HG02884 (cell line): Measurements from ENCODE around the gene CTNNAL1.
"Not testable (repeated sequence)": the region's sequence is repeated elsewhere in the genome, so short reads cannot be mapped to it uniquely, and the experiment has no call there.

ENCODE experiments used
- ATAC-seq: cut with Tn5 transposase; IDR thresholded peaks from one replicate; pipeline ENCODE4 v1.9.1; 2021; ENCODE audit warnings: mild to moderate bottlenecking, moderate library complexity; ENCODE audit not compliant: unreplicated experiment

Gene CTNNAL1

DNA sequence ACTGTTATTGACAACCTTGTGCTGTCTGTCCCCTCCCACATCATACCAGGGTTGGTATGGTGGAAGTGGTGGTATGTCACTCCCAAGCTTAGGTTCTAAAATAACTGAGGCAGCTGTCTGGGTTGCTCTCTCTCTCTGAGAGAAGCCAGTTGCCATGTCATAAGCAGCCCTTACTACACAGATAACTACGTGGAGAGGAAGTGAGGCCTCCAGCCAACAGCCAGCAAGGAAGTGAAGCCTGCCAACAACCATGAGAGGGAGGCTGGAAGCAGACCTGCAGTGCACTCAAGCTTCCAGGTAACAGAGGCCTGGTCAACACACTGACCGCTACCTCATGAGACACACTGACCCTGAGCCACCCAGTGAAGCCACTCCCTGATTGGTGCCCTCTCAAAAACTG, 18.6 kb downstream of the CTNNAL1 start:
- peak; percentile 92 for ATAC-seq

DNA sequence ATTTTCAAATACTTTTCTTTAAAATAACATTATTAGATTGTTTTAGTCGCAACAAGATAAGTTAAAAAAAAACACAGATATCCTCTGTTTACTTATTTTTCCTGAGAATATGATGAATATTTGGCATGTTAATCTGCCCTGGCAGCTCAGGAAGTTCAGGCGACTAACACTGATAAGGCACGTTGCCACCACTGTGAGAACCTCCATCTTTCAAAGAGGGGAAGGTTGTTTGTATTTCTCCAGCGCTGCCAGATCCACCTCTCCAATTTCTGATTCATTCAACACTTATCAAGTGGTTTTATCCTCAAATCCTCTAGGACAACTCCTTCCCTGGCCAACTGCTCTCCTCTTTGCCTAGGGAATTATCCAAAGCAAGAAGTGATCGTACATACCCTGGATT, 21.8 kb downstream of the CTNNAL1 start:
- no peak for ATAC-seq

DNA sequence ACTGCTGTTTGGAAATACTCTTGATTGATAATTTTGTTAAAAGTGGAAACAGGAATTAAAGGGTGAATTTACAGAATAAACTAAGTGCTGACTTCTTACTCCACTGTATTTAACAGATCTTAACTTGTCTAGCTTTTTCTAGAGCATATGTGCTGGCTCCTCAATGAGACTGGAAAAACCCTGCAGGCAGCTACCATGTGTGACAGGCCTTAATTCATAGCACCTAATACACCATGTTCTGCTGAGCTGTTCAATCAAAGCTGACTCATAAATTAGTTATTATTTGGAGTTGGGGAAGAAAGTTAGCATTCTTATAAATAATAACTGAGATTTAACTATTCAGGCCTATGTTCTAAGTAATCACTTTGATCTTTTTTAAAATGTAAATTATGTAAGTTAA, 29.4 kb downstream of the CTNNAL1 start:
- ATAC-seq, result no peak

DNA sequence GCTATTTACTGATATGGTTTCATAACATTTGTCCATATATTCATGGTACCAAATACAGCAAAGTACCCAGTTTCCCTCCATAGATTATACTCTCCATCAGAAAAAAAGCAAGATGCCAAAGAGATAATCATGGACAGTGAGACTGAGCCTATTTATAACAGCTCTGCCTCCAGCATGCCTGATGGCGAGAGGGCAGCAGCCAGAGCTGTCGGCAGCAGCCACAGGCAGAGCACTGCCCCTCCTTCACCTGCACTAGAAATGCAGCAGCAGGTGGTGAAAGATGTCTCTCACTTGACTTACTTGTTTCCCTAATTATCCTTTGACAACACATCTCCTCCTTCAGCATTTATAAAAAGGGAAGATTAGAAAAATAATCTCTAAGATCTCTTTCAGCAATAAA, 32.4 kb downstream of the CTNNAL1 start:
- no peak for ATAC-seq

DNA sequence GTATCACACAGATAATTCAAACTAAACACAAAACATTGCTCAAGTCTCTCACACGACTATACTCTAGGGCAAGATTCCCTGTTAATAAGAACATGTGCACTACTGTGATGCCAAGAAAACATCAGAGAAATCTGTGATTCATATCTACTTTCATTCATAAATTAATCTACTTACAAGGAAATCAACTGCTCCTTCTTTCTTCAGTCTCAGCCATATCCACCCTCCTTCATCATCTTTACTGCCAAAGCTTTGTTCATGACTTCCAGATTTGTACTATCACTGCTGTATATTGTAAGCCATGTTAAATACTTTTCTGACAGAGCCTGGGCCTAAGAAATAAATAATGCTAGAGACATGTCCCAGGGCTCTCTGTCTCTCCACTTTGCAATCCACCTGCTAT, 35.1 kb downstream of the CTNNAL1 start:
- no peak for ATAC-seq

DNA sequence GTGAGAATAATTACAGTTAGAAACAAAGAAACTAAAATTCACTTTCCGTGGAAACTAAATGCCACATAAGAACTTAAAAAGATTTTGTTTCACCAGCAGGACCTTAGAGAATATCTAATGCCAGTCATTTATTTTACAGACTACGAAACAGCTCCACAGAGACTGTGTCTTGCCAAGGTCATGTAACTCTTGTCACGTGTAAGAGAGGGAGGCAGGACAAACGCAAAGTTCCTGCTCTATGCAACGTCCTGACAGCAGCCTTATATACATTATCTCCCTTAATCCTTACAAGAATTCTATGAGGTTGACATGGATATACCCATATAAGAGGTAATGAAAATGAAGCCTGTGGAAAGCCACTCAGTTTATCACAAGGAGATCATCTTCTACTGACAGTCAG, 39.4 kb downstream of the CTNNAL1 start:
- no peak for ATAC-seq

DNA sequence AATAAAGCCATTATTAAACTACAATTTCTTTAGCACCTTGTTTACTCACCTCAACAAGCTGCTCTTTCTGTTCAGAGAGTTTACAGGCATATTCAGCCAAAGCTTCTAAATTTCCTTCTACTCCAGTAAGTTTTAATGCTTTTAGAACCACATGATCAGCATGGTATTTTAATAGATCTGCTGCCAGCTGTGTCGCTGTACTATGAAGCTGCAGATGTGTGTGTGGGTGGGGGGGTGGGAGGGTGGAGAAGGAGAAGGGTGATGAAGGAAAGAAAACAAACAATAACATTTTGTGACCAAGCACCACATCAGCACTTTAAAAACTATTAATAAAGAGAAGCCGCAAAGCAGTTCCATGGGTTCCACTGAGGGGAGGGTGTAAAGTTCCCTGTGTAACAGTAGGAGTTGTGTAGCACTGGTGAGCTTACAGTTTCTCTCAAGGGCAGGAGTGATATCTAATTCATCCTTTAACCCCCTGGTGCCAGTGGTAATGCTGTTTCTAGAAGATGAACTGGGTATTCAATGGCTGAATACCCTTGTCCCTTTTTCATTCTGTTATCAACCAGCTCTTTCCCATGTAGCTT, 40.6 kb downstream of the CTNNAL1 start:
- no peak for ATAC-seq

DNA sequence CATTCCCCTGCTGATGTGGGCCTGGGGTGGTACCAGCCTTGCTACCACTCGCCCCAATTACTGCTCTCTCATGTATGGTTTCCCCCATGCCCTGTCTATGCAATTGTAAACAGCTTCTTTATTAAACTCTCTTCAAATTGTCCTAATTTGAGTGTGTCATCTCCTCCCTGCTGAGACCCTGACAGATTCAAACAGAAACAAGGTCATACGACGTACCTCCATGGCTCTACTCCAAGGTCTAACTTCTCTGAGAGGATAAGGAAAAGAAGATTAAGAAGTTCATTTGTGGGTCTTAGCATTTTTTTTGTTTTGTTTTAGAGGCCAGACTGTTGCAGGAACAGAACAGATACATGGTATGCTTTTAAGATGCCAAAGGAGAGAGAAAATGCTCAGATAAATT, 41.1 kb downstream of the CTNNAL1 start:
- no peak for ATAC-seq

DNA sequence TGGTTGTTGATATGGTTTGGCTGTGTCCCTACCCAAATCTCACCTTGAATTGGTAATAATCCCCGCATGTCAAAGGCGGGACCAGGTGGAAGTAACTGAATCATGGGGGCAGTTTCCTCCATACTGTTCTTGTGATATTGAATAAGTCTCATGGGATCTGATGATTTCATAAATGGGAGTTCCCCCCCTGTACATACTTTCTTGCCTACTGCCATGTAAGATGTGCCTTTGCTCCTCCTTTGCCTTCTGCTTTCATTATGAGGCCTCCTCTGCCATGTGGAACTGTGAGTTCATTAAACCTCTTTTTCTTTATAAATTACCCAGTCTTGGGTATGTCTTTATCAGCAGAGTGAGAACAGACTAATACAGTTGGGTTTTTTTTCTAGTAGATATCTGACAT, 41.9 kb downstream of the CTNNAL1 start:
- ATAC-seq, result not testable (repeated sequence)

DNA sequence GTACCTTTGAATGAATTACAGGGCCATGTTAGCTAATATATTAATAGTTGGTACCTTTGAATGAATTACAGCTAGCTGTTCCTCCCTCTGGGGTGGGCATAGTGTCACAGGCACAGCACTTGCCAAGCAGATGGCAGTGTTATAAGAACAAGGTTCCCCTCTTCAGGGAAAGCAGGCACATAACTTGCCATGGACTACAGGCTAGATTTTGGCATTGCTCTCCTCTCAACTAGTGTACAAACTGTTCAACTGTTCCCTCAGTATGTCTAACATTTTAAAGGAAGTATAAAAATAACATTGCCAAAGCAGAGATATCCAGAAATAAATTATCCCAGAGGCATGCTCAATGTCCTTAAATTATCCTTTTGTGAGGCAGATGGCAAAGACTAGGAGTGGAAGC, 45.4 kb downstream of the CTNNAL1 start:
- no peak for ATAC-seq

DNA sequence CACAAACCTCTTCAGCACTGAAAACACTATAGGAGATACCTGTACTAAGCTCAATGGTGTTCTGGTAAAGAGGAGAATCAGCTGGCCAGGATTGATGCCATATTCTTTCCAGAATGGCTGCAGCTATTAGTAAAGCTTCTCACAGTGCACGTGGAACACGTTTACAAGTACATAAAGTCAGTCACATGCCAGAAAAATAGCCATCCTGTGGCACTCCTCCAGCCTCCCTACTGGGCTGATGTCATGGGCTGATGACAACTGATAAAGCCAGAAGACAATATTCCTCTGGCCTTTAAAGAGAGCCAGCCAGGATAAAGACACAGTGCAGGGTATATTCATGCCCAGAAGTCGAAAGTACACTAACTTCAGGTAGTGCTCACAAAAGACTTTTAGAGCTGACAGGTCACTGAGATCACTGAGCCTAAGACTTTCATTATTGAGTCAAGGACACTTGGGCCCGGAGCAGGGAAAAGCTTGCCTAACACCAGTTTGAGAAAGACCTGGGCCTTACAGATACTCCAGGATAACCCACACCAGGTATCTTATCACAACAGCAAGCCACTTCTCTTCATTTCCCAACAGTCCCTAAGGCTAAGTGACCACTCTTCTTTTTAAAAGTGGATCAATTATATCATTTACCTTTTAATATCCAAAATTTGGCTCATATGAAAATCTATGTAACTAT, 49.7 kb downstream of the CTNNAL1 start:
- ATAC-seq, result no peak

DNA sequence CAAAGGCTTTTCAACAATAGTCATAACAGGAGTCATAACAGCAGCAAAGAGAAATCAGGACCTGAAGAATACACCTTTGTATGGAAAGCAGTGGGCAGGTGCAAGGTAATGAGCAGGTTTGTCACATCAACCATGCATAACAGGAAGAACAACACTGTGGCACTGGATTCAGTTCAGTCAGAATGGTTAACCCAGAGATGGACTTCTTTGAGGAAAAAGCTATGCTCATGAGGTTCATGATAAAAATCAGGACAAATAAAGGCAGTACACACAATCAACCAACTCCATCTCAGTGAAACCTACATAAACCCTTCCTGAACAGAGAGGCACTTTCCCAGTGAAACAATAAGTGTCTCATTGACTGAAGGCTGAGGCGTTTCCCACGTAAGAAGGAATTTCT, 52.1 kb downstream of the CTNNAL1 start:
- ATAC-seq, result no peak

DNA sequence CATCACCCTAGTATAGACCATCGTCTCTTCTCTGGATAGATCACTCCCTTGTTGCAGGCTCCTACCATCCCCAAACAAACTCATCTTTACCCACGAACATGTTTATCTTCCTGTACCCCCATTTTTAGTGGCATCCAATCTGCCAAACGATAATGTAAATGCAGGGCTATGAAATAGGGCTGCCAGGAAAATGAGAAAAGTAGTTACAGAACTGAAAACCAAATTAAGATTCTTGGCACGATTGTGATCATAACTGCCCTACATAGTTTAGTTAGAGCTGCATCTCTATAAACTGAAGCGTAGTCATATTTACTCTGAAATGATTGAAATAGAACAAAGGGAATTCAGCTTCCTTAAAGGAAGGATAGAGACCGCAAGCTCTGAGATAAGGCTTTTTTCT, 53.0 kb downstream of the CTNNAL1 start:
- ATAC-seq, result no peak

DNA sequence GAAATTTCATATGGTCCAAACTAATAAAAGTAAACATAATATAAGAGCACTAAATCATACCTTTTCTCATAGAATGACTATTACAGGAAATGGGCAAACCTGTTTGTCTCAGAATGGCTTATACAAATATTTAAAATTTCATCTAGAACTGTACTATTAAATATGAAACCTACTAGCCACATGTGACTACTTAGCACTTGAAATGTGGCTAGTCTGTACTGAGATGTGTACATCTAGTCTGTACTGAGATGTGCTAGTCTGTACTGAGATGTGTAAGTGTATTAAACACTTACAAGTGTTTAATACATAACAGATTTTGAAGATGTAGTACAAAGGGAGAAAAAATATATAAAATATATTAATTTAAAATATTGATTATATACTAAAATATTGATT, 56.7 kb downstream of the CTNNAL1 start:
- no peak for ATAC-seq

DNA sequence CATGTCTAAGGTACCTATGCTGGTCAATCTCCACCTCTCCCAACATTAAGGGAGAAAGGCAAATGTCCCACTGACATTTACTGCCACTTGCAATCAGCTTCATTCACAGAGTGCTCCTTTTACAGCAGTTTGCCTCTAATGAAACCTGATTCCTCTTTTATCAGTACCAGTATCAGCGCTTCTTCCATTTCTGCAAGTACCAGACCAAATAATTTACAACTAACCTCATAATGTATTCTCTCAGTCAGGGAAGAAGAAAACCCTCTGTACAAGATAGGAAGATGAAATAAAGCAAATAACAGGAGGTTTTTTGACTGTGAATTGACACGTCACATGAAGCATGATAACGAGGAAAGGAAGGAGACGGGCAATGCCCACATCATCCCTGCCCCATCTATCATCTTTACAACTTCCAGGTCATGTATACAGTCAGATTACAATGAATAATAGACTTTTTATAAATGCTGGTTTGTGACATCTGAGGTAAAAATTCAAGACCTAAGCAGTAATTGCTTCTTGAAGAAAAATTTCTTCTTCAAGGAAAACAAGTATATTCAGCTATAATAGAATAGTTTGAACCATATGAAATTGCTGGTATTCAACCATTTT, 57.2 kb downstream of the CTNNAL1 start:
- ATAC-seq, result no peak

DNA sequence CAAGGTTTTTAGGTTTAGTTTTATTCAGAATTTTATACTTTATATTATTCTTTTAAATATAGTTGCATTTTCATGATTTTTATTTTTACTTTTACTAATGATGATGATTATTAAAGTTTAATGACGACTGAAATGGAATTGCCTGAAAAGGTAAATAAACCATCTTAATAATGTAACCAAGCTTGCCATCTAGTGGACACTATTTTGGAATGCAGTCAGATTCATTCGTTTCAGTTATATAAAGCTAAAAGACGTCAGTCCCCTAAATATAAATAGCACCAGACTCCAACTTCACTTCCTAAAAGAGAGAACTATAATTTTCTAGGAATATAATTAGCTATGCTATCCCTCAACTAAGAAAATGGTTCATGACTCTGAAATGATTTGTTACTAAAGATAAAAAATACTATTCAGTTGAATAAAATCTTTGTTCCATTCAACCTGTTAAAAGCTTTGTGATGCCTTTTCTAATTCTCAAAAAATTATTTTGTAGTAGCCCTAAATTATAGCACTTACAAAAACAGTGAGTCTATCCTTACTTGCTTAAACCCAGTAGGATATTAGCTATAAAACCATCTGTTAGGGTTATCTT, 59.2 kb downstream of the CTNNAL1 start:
- ATAC-seq, result no peak

DNA sequence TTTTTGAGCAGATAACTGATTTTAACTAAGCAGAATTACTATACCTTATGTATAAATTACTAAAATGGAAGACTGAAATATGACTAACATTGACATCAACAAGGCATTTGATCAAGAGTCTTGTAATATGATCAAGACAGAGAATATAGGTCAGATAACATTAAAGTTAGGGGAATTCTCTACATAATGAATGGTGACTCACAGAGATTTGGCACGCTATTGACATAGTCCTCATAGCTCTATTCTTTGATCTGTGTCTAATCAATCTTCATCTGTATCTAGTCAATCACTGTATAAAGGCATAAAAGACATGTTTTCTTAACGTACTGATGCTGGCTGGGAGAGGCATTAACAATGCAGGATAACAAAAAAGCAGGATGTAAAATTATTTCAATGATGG, 61.7 kb downstream of the CTNNAL1 start:
- ATAC-seq, result no peak

DNA sequence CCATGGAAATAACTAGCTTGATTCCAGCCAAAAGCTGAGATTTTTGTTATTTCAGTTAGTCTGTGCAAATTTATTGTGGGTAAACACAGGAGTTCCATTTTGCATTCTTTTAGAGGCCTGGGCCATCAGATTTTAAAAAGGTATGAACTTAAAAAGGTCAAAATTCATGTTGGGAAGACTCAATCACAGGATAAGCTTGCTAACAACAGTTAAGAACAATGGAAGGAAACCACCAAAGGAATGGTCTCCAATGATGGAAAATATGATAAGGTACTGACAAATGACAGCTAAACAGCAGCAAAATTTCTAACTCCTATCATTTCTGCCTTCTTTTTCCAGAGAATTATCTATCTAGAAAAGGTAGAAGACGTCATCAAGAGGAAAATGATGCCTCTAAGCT, 63.1 kb downstream of the CTNNAL1 start:
- no peak for ATAC-seq

DNA sequence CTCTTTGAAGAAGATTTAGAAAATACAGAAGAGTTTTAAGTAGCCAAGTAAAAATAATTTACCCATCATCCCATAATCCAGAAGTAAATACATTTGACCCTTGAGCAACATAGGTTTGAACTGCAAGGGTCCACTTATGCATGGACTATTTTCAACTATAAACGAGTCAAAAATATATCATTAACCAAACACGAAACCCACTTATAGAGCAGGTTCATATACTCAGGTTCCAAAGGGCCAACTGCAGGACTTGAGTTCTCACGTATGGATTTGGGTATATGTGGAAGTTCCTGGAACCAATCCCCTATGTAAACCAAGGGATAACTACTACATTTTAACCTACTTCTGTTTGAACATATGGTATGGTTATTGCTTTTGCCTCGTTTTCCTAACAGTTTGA, 73.3 kb downstream of the CTNNAL1 start:
- ATAC-seq, result no peak

DNA sequence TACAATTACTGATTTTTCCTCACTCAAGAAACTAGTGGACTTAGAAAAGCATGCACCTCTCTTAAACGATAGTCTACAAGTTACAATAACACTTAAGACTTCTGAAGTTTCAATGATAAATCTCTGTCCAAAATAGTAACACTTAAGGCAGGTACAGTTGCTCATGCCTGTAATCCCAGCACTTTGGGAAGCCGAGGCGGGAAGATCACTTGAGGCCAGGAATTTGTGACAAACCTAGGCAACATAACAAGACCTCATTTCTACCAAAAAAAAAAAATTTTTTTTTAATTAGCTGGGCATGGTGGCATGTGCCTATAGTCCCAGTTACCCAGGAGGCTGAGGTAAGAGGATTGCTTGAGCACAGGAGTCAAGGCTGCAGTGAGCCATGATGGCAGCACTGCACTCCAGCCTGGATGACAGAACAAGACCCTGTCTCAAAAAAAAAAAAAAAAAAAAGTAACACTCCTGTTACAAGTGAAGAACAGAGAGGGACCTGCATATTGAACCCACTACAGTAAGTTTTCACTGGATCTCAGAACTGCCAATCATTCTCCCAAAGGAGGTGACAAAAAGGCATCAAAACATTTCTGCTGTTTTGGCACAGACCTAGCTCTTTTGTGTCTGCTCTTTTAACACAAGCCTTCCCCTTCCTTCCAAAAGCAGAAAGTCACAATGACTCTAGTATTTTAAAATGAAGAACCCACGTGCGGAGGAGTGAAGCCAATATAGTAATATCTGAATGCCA, 75.6 kb downstream of the CTNNAL1 start:
- ATAC-seq, result no peak

DNA sequence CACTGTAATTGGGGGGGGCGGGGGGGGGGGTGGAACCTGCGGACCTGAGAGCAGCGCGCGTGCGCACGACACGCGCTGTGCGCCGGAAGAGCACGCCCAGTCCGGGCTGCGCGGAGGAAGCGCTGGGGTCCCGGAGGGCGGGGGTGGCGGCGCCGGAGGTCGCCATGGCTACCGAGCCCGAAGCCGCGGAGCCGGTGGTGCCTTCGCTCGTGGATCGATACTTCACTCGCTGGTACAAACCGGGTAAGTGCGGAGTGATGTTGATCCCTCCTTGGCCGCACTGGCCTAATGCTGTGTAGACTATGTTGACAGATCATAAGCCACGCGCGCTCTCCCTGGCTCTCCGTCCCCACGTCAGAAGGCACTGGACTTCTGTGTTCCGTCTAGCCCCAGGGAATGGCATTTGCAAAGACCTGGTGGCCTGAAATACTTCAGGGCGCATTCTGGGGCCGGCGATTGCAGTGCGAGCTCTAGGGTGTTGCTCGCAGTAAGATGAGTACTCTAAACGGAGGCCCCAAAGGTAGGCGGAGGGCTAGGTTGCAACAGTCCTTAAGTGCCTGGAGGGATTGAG, 78.9 kb downstream of the CTNNAL1 start, which contains the start of gene ABITRAM:
TSS of gene ABITRAM (plus strand) at position 78 of the 571 bp plus-strand sequence. CDS start at position 165, 87 bp downstream.
- ATAC-seq, result peak; percentile 73
